ENCODE results near the gene ZNF691.

DNA sequence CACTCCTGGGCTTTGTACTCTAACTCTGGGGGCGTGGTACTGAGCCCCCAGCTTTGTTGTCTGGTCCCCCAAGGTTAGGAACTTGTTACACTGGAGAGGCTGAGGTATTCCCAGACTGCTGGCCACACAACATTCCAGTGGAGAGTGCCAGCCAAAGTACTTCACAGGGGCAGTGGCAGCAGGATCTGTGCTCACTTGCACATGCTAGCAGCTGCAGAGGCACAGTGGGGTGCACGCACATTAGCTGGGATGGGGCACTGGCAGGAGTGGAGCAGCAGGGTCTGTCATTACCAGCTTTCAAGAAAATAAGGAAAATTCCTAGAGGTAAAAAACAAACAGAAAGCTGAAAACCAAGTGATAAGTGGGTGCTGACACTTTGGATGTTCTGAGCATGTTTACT is 31.0 kb downstream of the ZNF691 start:
- TF ChIP-seq EZH2 (IDR thresholded peaks at IDR 0.05; ENCODE audit: borderline replicate concordance, low read depth, low read length, severe bottlenecking) (no peak), POLR2AphosphoS5 (IDR thresholded peaks at IDR 0.05; ENCODE audit: insufficient read depth, low read depth, low read length) (no peak), GATA2 (IDR thresholded peaks at IDR 0.05; ENCODE audit: insufficient read depth, insufficient read length, low read depth, low read length) (no peak)
- TF ChIP-seq, protein P1, sequence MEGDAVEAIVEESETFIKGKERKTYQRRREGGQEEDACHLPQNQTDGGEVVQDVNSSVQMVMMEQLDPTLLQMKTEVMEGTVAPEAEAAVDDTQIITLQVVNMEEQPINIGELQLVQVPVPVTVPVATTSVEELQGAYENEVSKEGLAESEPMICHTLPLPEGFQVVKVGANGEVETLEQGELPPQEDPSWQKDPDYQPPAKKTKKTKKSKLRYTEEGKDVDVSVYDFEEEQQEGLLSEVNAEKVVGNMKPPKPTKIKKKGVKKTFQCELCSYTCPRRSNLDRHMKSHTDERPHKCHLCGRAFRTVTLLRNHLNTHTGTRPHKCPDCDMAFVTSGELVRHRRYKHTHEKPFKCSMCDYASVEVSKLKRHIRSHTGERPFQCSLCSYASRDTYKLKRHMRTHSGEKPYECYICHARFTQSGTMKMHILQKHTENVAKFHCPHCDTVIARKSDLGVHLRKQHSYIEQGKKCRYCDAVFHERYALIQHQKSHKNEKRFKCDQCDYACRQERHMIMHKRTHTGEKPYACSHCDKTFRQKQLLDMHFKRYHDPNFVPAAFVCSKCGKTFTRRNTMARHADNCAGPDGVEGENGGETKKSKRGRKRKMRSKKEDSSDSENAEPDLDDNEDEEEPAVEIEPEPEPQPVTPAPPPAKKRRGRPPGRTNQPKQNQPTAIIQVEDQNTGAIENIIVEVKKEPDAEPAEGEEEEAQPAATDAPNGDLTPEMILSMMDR (IDR thresholded peaks at IDR 0.05; ENCODE audit: extremely low read depth in 1 of 2, insufficient read depth in 1 of 2, low read depth in 1 of 2, low read length in 2 of 2) = no peak

Data from endothelial cell of umbilical vein (primary cell).